ENCODE results near the gene CENATAC. TPM values are rescaled to one million over a fixed set of nuclear protein-coding genes. Genes with fewer than 3 reads are reported as not detected.
"Not testable (repeated sequence)": the region's sequence is repeated elsewhere in the genome, so short reads cannot be mapped to it uniquely, and the experiment has no call there.

The CENATAC gene
- total RNA-seq, 1 donor from 2014 or later, result 59.4 TPM

- TF ChIP-seq, protein P1, sequence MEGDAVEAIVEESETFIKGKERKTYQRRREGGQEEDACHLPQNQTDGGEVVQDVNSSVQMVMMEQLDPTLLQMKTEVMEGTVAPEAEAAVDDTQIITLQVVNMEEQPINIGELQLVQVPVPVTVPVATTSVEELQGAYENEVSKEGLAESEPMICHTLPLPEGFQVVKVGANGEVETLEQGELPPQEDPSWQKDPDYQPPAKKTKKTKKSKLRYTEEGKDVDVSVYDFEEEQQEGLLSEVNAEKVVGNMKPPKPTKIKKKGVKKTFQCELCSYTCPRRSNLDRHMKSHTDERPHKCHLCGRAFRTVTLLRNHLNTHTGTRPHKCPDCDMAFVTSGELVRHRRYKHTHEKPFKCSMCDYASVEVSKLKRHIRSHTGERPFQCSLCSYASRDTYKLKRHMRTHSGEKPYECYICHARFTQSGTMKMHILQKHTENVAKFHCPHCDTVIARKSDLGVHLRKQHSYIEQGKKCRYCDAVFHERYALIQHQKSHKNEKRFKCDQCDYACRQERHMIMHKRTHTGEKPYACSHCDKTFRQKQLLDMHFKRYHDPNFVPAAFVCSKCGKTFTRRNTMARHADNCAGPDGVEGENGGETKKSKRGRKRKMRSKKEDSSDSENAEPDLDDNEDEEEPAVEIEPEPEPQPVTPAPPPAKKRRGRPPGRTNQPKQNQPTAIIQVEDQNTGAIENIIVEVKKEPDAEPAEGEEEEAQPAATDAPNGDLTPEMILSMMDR (IDR thresholded peaks at IDR 0.05), result no peak
- no peaks in the 10 kb centered on the region for H3K36me3 ChIP-seq
- ATAC-seq, result peak; percentile 27
- intact Hi-C loops (cut with DNase I), result no loop called here
- H3K27me3 ChIP-seq, result no peaks in the 10 kb centered on the region
- no peak overlapping the region for H3K4me3 ChIP-seq
- DNase-seq, result no peak
- no peak overlapping the region for H3K27ac ChIP-seq
- peaks cover 9% of the 10 kb centered on the region for H3K4me1 ChIP-seq
- no peaks in the 10 kb centered on the region for H3K9me3 ChIP-seq
These were observed 13.1 kb upstream of the CENATAC start for GRCh38 chr11:118984825-118985224.

DNA sequence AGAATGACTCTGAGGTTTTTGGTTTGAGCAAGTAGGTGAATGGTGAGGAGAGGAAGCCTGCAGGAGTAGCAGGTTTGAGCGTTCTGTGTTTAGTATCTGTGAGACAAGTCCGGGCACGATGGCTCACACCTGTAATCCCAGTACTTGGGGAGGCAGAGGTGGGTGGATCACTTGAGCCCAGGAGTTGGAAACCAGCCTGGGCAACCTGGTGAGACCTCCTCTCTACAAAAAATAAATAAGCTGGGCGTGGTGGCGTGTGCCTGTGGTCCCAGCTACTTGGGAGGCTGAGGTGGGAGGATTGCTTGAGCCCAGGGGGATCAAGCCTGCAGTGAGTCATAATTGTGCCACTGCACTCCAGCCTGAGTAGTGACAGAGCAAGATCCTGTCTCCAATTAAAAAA lies 9.7 kb upstream of the CENATAC start:
- Histone ChIP-seq H3K9me3 (no peaks in the 10 kb centered on the region), H3K27ac (no peak overlapping the region), H3K27me3 (no peaks in the 10 kb centered on the region), H3K4me1 (no peaks in the 10 kb centered on the region), H3K36me3 (no peaks in the 10 kb centered on the region), H3K4me3 (no peak overlapping the region)
- TF ChIP-seq, protein P1 (IDR thresholded peaks at IDR 0.05), result no peak
- intact Hi-C loops (cut with DNase I), result no loop called here
- ATAC-seq, result no peak
- DNase-seq, result no peak

- intact Hi-C loops (cut with DNase I); H3K36me3 ChIP-seq; H3K27ac ChIP-seq; ATAC-seq; DNase-seq; H3K9me3 ChIP-seq; H3K27me3 ChIP-seq; H3K4me1 ChIP-seq; H3K4me3 ChIP-seq: not testable (repeated sequence)
These were observed 6.4 kb upstream of the CENATAC start for GRCh38 chr11:118991486-118992038.

GRCh38 chr11:118996926-118997626 lies 862 bp upstream of the CENATAC start:
- TF ChIP-seq, protein P1 (IDR thresholded peaks at IDR 0.05), result peak; percentile 11
- intact Hi-C loops (cut with DNase I), result no loop called here
- Histone ChIP-seq H3K4me3 (peak overlapping the region; percentile 94), H3K27me3 (no peaks in the 10 kb centered on the region), H3K36me3 (peaks cover 24% of the 10 kb centered on the region), H3K9me3 (no peaks in the 10 kb centered on the region), H3K27ac (peak overlapping the region; percentile 90), H3K4me1 (peaks cover 13% of the 10 kb centered on the region)
- DNase-seq (no peak), ATAC-seq (peak; percentile 10)

GRCh38 chr11:118998388-118998717 lies 415 bp downstream of the CENATAC start:
- intact Hi-C loops (cut with DNase I), result no loop called here
- peaks cover 13% of the 10 kb centered on the region for H3K4me1 ChIP-seq
- DNase-seq (no peak), ATAC-seq (no peak)
- peaks cover 36% of the 10 kb centered on the region for H3K36me3 ChIP-seq
- peak overlapping the region; percentile 94 for H3K4me3 ChIP-seq
- no peaks in the 10 kb centered on the region for H3K9me3 ChIP-seq
- no peaks in the 10 kb centered on the region for H3K27me3 ChIP-seq
- TF ChIP-seq, protein P1 (IDR thresholded peaks at IDR 0.05), result no peak
- H3K27ac ChIP-seq, result peak overlapping the region; percentile 90

GRCh38 chr11:118998822-118999221 lies 884 bp downstream of the CENATAC start:
- Histone ChIP-seq H3K27me3 (no peaks in the 10 kb centered on the region), H3K27ac (peak overlapping the region; percentile 90), H3K4me3 (peak overlapping the region; percentile 94), H3K9me3 (no peaks in the 10 kb centered on the region), H3K36me3 (peaks cover 41% of the 10 kb centered on the region), H3K4me1 (peaks cover 13% of the 10 kb centered on the region)
- TF ChIP-seq, protein P1 (IDR thresholded peaks at IDR 0.05), result no peak
- peak; percentile 50 for ATAC-seq
- DNase-seq, result no peak
- intact Hi-C loops (cut with DNase I), result no loop called here
